Activated CD8-positive, alpha-beta memory T cell treated with anti-CD3 and anti-CD28 coated beads for 48 hours (primary cell): ENCODE data around the gene RAB31.

Source experiments
- DNase-seq, 3 experiments: peaks; one replicate each; pipeline ENCODE4 v3.0.0-alpha.2; 2020; ENCODE audit warnings: low read depth in 2 of 3, low spot score in 2 of 3

Gene RAB31

DNA sequence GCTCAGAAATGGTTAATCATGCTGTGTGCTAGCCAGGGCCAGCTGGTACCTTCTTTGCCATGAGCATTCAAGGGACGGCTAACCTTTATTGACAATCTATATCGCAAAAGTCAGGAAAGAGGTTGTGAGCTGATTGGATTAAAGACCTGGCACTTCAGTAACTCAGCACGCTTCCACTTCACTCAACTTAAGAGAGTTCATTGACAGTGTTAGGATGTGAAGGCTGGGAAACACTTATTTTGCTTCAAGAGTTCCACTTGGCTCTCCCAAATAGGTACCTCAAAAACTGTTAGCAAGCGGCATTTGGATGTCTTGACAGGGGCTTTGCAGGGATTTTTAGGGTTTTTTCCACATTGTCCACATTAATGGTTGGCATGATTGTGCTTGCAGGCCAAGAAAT, 152.6 kb downstream of the RAB31 start:
- no peak for DNase-seq

- no peak for DNase-seq
Observed at GRCh38 chr18:9861157-9861556, 153.1 kb downstream of the RAB31 start.

- peak in 1 of 3 experiments; percentile 2 for DNase-seq
Observed at GRCh38 chr18:9861933-9862332, 153.8 kb downstream of the RAB31 start.

- no peak for DNase-seq
Observed at GRCh38 chr18:9862686-9863085, 154.6 kb downstream of the RAB31 start.

DNA sequence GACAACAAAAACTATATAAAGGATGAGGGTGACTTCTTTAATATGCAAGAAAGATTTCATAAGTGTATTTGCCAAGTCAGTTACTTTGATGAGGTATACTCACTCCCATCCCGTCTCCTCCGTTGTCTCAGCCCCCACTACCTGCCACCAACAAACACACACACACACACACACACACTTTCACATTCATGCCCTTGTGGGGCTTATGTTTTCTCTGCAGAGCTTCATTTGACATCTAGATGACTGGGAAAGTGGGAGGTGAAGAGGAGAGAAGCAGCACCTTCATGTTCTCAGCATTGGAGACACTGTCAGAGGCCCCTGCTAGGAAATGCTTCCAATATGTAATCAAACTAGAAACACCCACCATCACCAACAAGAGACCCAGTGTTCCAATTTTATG, 155.2 kb downstream of the RAB31 start:
- DNase-seq, result no peak

DNA sequence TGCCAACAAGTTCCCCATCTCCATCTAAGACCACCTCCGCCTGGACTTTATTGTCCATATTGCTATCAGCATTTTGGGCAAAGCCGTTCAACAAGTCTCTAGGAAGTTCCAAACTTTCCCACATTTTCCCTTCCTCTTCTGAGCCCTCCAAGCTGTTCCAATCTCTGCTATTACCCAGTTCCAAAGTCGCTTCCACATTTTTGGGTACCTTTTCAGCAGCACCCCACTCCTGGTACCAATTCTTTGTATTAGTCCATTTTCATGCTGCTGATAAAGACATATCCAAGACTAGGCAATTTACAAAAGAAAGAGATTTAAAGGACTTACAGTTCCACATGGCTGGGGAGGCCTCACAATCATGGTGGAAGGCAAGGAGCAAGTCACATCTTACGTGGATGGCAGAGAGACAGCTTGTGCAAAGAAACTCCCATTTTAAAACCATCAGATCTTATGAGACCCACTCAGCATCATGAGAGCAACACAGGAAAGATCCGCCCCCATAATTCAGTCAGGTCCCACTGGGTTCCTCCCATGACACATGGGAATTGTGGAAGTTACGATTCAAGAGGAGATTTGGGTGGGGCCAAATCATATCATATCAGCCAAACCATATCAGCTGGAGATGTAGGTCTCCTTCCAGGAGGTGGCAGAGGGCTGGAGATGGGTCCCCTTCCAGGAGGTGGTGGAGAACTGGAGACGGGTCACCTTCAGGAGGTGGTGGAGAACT, 157.8 kb downstream of the RAB31 start:
- no peak for DNase-seq

DNA sequence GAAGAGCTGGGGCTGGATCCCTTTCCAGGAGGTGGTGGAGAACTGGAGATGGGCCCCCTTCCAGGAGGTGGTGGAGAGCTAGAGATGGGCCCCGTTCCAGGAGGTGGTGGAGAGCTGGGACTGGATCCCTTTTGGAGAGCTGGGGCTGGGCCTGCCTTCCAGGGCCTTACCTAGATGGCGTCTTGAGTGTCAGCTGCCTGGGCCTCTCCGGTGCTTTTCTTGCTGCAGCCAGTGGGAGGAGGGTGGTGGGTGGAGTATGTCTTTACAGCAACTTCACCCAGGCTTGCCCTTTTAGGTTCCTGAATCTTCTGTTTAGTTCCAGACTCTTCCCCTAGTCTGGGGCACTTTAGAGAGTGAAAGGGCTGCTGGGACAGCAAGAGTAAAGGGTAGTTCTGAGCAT, 158.5 kb downstream of the RAB31 start:
- DNase-seq, result no peak

DNA sequence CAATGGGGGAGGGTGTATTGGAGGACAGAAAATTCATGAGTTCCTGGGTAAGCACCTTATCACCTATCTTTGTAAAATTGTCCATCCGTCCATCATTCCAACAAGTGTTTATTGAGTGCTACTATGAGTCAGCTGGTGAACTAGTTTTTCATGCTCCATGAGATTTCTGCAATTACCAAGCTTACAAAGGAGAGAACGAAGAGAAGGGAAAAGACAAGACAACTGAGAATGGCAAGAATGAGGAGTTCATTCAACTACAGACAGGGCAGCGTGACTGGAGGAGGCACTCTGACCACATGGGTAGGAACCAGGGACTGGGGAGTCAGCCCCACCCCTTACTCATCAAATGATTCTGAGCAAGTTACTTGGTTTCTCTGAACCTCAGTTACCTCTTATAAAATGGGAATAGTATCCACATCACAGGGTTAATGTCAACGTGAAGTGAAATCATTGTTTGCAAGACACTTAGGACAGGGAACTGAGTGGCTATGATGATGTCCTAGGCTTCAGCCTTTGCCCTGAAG, 159.0 kb downstream of the RAB31 start:
- no peak for DNase-seq

GRCh38 chr18:9868857-9869714, 161.0 kb downstream of the RAB31 start:
- no peak for DNase-seq

- DNase-seq, result no peak
Observed at GRCh38 chr18:9869715-9870430, 161.8 kb downstream of the RAB31 start.

DNA sequence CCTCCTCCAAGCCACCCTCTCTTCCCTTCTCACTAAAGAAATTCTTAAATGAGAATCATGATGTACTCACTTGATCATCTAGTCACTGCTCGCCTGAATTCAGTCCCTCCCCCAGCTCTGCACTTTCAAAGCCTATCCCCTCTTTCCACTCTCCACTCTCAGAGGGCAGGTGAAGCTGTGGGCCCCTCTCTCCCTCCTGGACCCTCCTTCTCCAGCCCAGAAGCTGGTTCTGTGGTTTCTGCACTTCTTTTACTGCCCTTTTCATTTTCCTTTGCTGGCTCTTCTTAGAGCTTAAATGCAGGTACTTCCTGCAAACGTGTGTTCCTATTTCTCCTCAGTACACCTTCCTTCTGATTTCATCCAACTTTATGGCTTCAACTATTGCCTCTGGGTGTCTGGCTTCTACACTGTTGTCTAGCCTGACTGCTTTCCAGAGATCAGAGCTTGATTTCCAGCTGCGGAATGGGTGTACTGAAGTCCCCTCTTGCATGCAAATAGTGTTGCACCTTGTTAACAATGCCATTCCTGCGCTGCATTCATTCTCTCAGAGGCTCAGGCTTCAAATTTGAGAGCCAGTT, 162.4 kb downstream of the RAB31 start:
- DNase-seq, result no peak

DNA sequence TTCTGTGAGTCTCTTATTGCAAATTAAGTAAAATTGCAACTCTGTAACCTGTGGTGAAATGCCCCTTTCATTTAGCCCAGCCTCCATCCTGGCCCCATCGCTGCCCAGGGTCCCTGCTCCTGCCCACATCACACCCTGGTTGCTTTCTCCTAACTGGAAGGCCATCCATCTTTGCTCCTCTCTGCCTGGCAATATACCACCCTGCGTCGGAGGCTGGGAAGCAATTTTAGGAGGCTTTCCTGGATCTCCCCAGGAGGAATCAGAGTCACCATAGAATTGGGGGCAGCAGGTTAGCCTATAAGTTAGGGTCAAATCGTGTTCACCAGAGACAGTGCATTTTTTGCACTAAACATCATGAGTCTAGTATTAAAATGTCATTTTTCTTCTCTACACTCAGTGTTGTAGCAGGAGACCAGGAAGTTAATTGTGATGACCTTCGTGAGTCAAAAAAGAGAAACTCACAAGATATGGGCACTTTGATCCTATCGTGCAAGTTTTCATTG, 163.2 kb downstream of the RAB31 start:
- DNase-seq, result no peak

GRCh38 chr18:9872823-9873222, 164.7 kb downstream of the RAB31 start:
- DNase-seq, result no peak

DNA sequence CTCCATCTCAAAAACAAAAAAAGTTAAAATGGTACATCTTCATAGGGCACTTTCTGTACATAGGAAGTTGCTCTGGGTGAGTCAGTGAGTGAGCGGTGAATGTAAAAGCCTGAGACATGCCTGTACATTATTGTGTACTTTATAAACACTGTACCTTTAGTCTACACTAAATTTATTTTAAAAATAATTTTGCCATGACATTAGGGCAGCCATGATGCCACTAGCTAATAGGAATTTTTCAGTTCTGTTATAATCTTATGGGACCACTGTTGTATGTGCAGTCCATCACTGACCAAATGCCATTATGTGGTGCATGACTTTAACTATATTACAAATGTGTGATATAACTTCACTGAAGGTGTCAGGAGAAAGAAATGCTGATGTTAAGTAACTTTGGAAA, 166.6 kb downstream of the RAB31 start:
- DNase-seq, result no peak

- DNase-seq, result no peak
Observed at GRCh38 chr18:9876212-9876866, 168.2 kb downstream of the RAB31 start.

- no peak for DNase-seq
Observed at GRCh38 chr18:9876867-9877654, 169.0 kb downstream of the RAB31 start.

DNA sequence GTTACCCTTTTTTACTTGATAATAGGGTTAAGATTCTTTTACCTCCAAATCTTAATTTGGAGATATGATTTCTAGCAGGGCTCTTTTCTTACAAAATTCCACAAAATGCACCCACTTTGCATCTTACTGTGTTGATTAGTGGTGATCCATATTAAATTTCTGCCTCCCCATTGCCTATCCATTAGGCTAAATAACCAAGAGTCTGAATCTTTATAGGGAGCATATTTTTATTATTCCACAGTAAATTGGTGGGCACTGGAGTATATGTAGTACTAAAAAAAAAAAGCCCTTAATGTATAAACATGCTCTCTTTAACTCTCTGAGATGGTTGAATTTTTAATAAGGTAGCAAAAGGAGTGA, 169.5 kb downstream of the RAB31 start:
- no peak for DNase-seq

DNA sequence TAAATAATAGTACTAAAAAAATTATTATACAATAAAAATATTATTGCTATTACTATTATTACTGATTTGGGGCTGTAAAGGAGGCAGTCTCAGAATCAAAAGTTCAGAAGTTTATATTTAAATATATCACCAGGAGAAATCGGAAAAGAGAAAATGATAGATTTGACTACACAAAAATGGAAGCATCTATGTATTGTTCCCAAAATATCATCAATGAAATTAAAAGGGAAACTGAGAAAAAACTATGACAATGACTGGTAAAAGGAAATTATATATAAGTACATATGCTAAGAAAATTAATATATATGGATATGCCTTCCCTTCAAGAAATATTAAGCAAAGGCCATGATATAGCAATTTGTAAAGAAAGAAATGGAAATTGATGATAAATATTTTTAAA, 170.0 kb downstream of the RAB31 start:
- DNase-seq, result no peak

GRCh38 chr18:9878783-9879242, 170.7 kb downstream of the RAB31 start:
- no peak for DNase-seq

DNA sequence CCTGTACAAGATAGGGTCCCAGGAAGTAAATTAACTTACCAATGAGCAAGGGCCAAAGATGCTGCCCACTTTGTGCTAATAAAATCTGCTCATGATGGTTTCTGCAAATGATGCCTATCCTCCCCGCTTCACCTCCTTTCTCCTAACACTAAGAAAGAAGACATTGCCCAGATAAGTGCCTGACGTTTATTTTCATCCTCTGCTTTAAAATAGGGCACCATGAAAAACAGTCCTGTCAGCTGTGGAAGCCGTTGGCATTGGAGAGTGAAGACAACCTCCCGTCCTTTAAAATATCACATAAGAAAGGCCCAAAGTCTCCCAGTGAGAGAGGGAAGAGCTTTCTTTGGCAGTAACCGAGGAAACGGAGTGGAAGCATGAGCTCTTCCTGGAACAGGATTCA, 176.0 kb downstream of the RAB31 start:
- DNase-seq, result no peak
